HG02642 (cell line): ENCODE data around the gene PJA2.
"Not testable (repeated sequence)": the region's sequence is repeated elsewhere in the genome, so short reads cannot be mapped to it uniquely, and the experiment has no call there.

Experiments used
- ATAC-seq: cut with Tn5 transposase; IDR thresholded peaks from one replicate; pipeline ENCODE4 v1.9.1; 2021; ENCODE audit warnings: mild to moderate bottlenecking; ENCODE audit not compliant: unreplicated experiment, poor library complexity

The PJA2 gene

DNA sequence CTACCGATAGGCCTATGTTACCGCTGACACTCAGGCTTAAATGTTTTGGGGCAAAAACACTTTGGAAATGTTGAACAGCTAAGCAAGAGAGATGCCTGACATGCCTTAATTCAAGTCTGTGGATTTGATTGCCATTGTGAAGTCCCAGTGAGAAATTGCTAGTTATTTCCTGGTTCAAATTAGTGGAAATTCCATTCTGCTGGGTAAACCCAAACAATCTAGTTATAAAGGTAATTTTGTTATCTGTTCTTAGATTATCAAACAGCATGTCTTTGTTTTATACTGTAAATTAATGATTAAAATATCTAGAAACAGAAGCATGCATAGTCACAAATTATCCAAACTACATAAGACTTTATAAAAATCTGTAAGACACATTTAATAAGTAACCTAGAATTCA, 96.6 kb downstream of the PJA2 start:
- ATAC-seq = no peak

GRCh38 chr5:109312695-109313094, 97.1 kb downstream of the PJA2 start:
- no peak for ATAC-seq

DNA sequence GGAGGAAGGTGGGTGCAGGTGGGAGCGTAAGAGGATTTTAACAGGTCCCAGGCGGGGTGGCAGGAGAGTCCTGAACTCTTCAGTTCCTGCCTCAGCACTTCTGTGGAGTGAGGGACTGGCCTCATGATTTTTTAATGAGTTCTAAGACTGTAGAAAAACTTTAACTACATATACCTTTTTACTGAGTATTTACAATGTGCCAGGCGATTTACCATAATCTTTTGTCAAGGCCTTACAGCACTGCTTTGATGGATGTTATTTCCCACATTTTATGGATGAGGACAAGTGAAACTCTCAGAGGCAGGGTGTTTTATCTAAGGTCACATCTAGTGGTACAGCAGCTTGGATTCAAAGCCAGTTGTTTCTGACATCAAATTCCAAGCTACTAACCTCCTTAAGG, 99.5 kb downstream of the PJA2 start:
- ATAC-seq = no peak

GRCh38 chr5:109309326-109310063, 100.3 kb downstream of the PJA2 start:
- ATAC-seq = no peak

- no peak for ATAC-seq
Observed at GRCh38 chr5:109307951-109308350, 101.8 kb downstream of the PJA2 start.

- no peak for ATAC-seq
Observed at GRCh38 chr5:109307456-109307855, 102.3 kb downstream of the PJA2 start.

DNA sequence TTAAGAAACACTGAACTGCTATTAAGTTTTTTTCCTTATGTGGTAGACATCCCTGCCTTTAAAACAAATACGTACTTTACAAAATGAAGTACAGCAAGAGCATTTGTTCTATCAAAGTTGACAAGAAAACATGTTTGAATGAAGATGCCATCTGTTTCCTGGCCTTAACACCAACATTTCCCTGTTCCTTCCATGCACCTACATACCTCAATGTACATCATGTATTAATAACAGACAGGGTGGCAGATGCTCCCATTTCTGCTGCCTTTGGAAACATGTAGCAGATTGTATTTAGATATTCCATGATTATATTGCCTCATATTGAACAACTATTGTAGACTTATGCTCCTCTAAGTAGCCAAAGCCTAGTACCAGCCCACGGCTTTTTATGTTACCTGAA, 104.4 kb downstream of the PJA2 start:
- no peak for ATAC-seq

DNA sequence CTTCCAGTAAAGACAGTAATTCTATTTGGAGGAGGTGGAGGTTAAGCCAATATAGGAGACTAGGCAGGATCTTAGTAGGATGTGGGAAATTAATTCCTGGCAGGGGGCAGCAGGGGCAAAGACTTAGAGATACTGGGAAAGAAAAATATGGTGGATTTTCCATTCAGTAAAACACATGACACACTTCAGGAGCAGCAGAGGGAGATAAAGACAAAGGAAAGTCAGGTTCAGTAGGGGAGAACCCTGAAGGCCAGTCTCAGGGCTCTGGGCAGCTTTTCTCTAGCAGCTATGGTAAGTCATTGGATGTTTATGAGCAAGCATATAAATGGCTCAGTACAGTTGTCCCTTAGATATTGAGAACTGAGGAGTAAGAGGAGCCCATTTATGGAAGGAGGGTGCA, 105.5 kb downstream of the PJA2 start:
- no peak for ATAC-seq

DNA sequence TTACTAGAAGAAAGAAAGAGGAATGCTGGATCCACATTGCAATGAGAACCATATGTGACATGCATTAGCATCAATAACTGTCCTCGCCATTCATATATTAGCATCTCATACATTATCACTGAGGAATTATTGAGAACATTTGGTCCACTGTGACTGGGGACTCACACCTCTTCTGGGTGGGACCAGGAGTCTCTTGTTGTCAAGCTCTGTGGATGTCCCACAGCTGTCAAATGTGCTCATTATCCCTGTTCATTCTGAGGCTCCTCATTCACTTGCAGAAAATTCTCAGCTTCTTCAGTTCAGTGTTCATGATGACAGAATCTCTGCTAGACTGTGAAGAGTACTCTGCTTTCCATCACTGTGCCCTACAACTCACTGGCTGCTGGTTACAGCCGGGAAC, 109.4 kb downstream of the PJA2 start:
- no peak for ATAC-seq

DNA sequence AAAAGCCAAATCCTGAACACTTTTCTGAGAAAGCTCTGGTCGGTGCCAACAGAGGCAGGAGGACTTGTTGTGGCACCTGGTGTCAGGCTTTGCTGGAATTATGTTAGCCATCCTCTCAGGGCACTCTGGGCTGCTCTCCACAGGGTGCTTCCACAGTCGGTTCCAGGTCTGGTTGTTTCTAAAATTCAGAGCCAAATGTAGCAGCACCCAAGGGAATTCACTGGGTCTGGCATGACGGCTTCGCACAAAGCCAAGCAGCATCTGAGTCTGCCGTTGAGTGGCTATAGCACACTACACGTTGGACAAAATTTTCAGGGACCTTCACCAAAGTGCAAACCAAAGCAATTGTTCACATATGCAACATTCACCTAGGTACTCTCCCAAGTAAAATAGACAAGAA, 110.2 kb downstream of the PJA2 start:
- ATAC-seq = no peak

- no peak for ATAC-seq
Observed at GRCh38 chr5:109298794-109299193, 111.0 kb downstream of the PJA2 start.

- ATAC-seq = no peak
Observed at GRCh38 chr5:109297900-109298299, 111.9 kb downstream of the PJA2 start.

GRCh38 chr5:109291090-109291489, 118.7 kb downstream of the PJA2 start:
- no peak for ATAC-seq

GRCh38 chr5:109290231-109290630, 119.5 kb downstream of the PJA2 start:
- ATAC-seq = no peak

- ATAC-seq = not testable (repeated sequence)
Observed at GRCh38 chr5:109286628-109287027, 123.1 kb downstream of the PJA2 start.
